Thoracic aorta (tissue), 2 donors: ENCODE results near the gene C2CD4B. TPM values are rescaled to one million over a fixed set of nuclear protein-coding genes. Genes with fewer than 3 reads are reported as not detected.

Experiments used
- ATAC-seq: fragments of 150-250 bp; one replicate; pipeline ENCODE4 v1.8.0; 2017; ENCODE audit warnings: low read depth; ENCODE audit not compliant: insufficient number of reproducible peaks, low FRiP score
- DNase-seq: peaks from one replicate; pipeline ENCODE4 v3.0.0-alpha.2; 2020; ENCODE audit warnings: low spot score
- H3K27ac ChIP-seq, 2 donors: fragments of 200-600 bp; sonication (generic); 1 replicate in 1 of 2; 2 replicates in 1 of 2; pipeline ENCODE4 v1.5.1; 2016; ENCODE audit warnings: mild to moderate bottlenecking in 2 of 2, moderate library complexity in 2 of 2
- H3K27me3 ChIP-seq: fragments of 200-600 bp; sonication (generic); replicated peaks from 2 replicates; pipeline ENCODE4 v1.6.0; 2016; ENCODE audit warnings: mild to moderate bottlenecking; ENCODE audit not compliant: insufficient read depth
- H3K36me3 ChIP-seq: fragments of 200-600 bp; sonication (generic); one replicate; pipeline ENCODE4 v1.5.1; 2016
- H3K4me1 ChIP-seq, 2 donors: fragments of 200-600 bp; sonication (generic); 1 replicate in 1 of 2; 2 replicates in 1 of 2; pipeline versions ENCODE4 v1.5.1 to v1.6.0; 2016; ENCODE audit warnings: low read depth in 2 of 2, mild to moderate bottlenecking in 1 of 2; ENCODE audit not compliant: control insufficient read depth in 1 of 2
- H3K4me3 ChIP-seq: fragments of 200-600 bp; sonication (generic); 2 replicates; pipeline ENCODE4 v1.5.1; 2016; ENCODE audit warnings: mild to moderate bottlenecking
- H3K9me3 ChIP-seq: fragments of 200-600 bp; sonication (generic); 2 replicates; pipeline ENCODE4 v1.5.1; 2016
- CTCF ChIP-seq: fragments of 200-600 bp; sonication (generic); IDR thresholded peaks from one replicate; pipeline ENCODE4 v1.5.1; 2019; ENCODE audit warnings: antibody characterized with exemption
- total RNA-seq, 2 donors: library from RNA; depleted of rRNA; stranded (reverse); fragments of >200 nt; gene quantifications; one replicate each; pipeline versions ENCODE4 v1.1.0 to v1.2.3, GENCODE V29; 2016

C2CD4B gene
- total RNA-seq, 2 donors from 2014 or later = 8.0 to 42.1 TPM

- Histone ChIP-seq H3K27me3 (no peaks in the 10 kb centered on the region), H3K4me3 (no peak overlapping the region), H3K4me1 (no peaks in the 10 kb centered on the region), H3K27ac (no peak overlapping the region), H3K36me3 (no peaks in the 10 kb centered on the region), H3K9me3 (no peaks in the 10 kb centered on the region)
- ATAC-seq = no peak
- TF ChIP-seq CTCF = no peak
- DNase-seq = no peak
Measured at GRCh38 chr15:62171882-62172281, 6.8 kb upstream of the C2CD4B start.

GRCh38 chr15:62165793-62166375, 799 bp upstream of the C2CD4B start:
- no peaks in the 10 kb centered on the region for H3K36me3 ChIP-seq
- peaks cover 0 to 13% of the 10 kb centered on the region in 2 donors for H3K4me1 ChIP-seq
- ATAC-seq = no peak
- no peak for DNase-seq
- TF ChIP-seq CTCF = no peak
- no peaks in the 10 kb centered on the region for H3K27me3 ChIP-seq
- H3K9me3 ChIP-seq = no peaks in the 10 kb centered on the region
- no peak overlapping the region for H3K27ac ChIP-seq
- no peak overlapping the region for H3K4me3 ChIP-seq

- H3K27me3 ChIP-seq = no peaks in the 10 kb centered on the region
- peak overlapping the region; percentile 65 for H3K4me3 ChIP-seq
- H3K36me3 ChIP-seq = no peaks in the 10 kb centered on the region
- peaks cover 0 to 13% of the 10 kb centered on the region in 2 donors for H3K4me1 ChIP-seq
- DNase-seq (no peak), ATAC-seq (no peak)
- TF ChIP-seq CTCF = no peak
- no peaks in the 10 kb centered on the region for H3K9me3 ChIP-seq
- H3K27ac ChIP-seq = no peak overlapping the region
Measured at GRCh38 chr15:62164396-62165103, 535 bp downstream of the C2CD4B start.

GRCh38 chr15:62164014-62164395, 1.1 kb downstream of the C2CD4B start:
- Histone ChIP-seq H3K27ac (no peak overlapping the region), H3K36me3 (no peaks in the 10 kb centered on the region), H3K4me3 (peak overlapping the region; percentile 51), H3K4me1 (peaks cover 0 to 13% of the 10 kb centered on the region in 2 donors), H3K9me3 (no peaks in the 10 kb centered on the region), H3K27me3 (no peaks in the 10 kb centered on the region)
- DNase-seq = no peak
- no peak for TF ChIP-seq CTCF
- ATAC-seq = no peak

- H3K27me3 ChIP-seq = no peaks in the 10 kb centered on the region
- peaks cover 0 to 13% of the 10 kb centered on the region in 2 donors for H3K4me1 ChIP-seq
- H3K4me3 ChIP-seq = peak overlapping the region; percentile 51
- DNase-seq (no peak), ATAC-seq (no peak)
- H3K9me3 ChIP-seq = no peaks in the 10 kb centered on the region
- no peak for TF ChIP-seq CTCF
- H3K36me3 ChIP-seq = no peaks in the 10 kb centered on the region
- H3K27ac ChIP-seq = no peak overlapping the region
Measured at GRCh38 chr15:62163397-62164013, 1.6 kb downstream of the C2CD4B start.
